HG03521 (cell line): ENCODE data around the gene XYLT2.
"Not testable (repeated sequence)": the region's sequence is repeated elsewhere in the genome, so short reads cannot be mapped to it uniquely, and the experiment has no call there.

Experiments used
- ATAC-seq: cut with Tn5 transposase; IDR thresholded peaks from one replicate; pipeline ENCODE4 v1.9.1; 2021; ENCODE audit warnings: mild to moderate bottlenecking, moderate library complexity; ENCODE audit not compliant: unreplicated experiment

The XYLT2 gene

GRCh38 chr17:50388728-50389127, 42.8 kb downstream of the XYLT2 start:
- ATAC-seq, result no peak

GRCh38 chr17:50389534-50389933, 43.6 kb downstream of the XYLT2 start:
- no peak for ATAC-seq

GRCh38 chr17:50392621-50393020, 46.7 kb downstream of the XYLT2 start:
- no peak for ATAC-seq

GRCh38 chr17:50393700-50394099, 47.8 kb downstream of the XYLT2 start:
- ATAC-seq, result no peak

- ATAC-seq, result no peak
These were observed 48.8 kb downstream of the XYLT2 start for GRCh38 chr17:50394711-50395110.

- ATAC-seq, result no peak
These were observed 50.6 kb downstream of the XYLT2 start for GRCh38 chr17:50396261-50397110.

- peak; percentile 97 for ATAC-seq
These were observed 51.4 kb downstream of the XYLT2 start, which contains the start of gene LRRC59 for GRCh38 chr17:50397111-50397918. Gene LRRC59 (minus strand): TSS chr17:50397523. CDS start chr17:50397317, 206 bp downstream.

GRCh38 chr17:50397919-50398285, 52.0 kb downstream of the XYLT2 start:
- ATAC-seq, result no peak

GRCh38 chr17:50398672-50399071, 52.7 kb downstream of the XYLT2 start:
- not testable (repeated sequence) for ATAC-seq

GRCh38 chr17:50399591-50399990, 53.7 kb downstream of the XYLT2 start:
- not testable (repeated sequence) for ATAC-seq

GRCh38 chr17:50405351-50405750, 59.4 kb downstream of the XYLT2 start:
- ATAC-seq, result not testable (repeated sequence)

- ATAC-seq, result no peak
These were observed 60.7 kb downstream of the XYLT2 start for GRCh38 chr17:50406578-50406977.

- no peak for ATAC-seq
These were observed 62.0 kb downstream of the XYLT2 start for GRCh38 chr17:50407921-50408320.
